Adrenal gland (tissue), 5 donors: ENCODE results near the gene NBPF26.
"Not testable (repeated sequence)": the region's sequence is repeated elsewhere in the genome, so short reads cannot be mapped to it uniquely, and the experiment has no call there.

ENCODE experiments used
- CTCF ChIP-seq, 6 experiments: fragments of 450-650 bp in 4 of 6; fragments of 200-600 bp in 2 of 6; sonication (generic) in 1 of 6; IDR thresholded peaks; 1 replicate in 5 of 6; 2 replicates in 1 of 6; pipeline versions ENCODE4 v1.5.1 to v1.8.0; 2016 to 2021; ENCODE audit warnings: antibody characterized with exemption in 6 of 6, mild to moderate bottlenecking in 2 of 6, moderate library complexity in 1 of 6
- POLR2A ChIP-seq, 2 donors: fragments of 450-650 bp; IDR thresholded peaks; one replicate each; pipeline ENCODE4 v1.6.1; 2017; ENCODE audit warnings: antibody characterized with exemption in 2 of 2, mild to moderate bottlenecking in 2 of 2, moderate library complexity in 1 of 2
- donor health status: DM: no; HTN: no; CAD: no.

- TF ChIP-seq CTCF, POLR2A (IDR thresholded peaks at IDR 0.05): not testable (repeated sequence)
Observed at GRCh38 chr1:120880056-120880455, 156.3 kb downstream of the NBPF26 start.
